Glutamatergic neuron (in vitro differentiated cells): ENCODE results near the gene DPP9. TPM values are rescaled to one million over a fixed set of nuclear protein-coding genes. Genes with fewer than 3 reads are reported as not detected.
"Not testable (repeated sequence)": the region's sequence is repeated elsewhere in the genome, so short reads cannot be mapped to it uniquely, and the experiment has no call there.

Experiments
- DNase-seq: peaks from one replicate; pipeline ENCODE4 v3.0.0; 2022
- H3K27ac Mint-ChIP-seq: one replicate; pipeline ENCODE4 v1.8.0; 2020; ENCODE audit warnings: mild to moderate bottlenecking, mixed read lengths, inconsistent platforms; ENCODE audit not compliant: unreplicated experiment
- H3K27me3 Mint-ChIP-seq: one replicate; pipeline ENCODE4 v1.8.0; 2020; ENCODE audit warnings: mild to moderate bottlenecking, moderate library complexity, mixed read lengths, inconsistent platforms; ENCODE audit not compliant: unreplicated experiment
- H3K36me3 Mint-ChIP-seq: one replicate; pipeline ENCODE4 v1.8.0; 2020; ENCODE audit warnings: mild to moderate bottlenecking, mixed read lengths, inconsistent platforms; ENCODE audit not compliant: unreplicated experiment
- H3K4me1 Mint-ChIP-seq: one replicate; pipeline ENCODE4 v1.8.0; 2020; ENCODE audit warnings: mild to moderate bottlenecking, low read depth, mixed read lengths, inconsistent platforms; ENCODE audit not compliant: unreplicated experiment
- H3K4me3 Mint-ChIP-seq: one replicate; pipeline ENCODE4 v1.8.0; 2020; ENCODE audit warnings: mild to moderate bottlenecking, mixed read lengths, inconsistent platforms; ENCODE audit not compliant: unreplicated experiment
- H3K9me3 Mint-ChIP-seq: one replicate; pipeline ENCODE4 v1.8.0; 2020; ENCODE audit warnings: mild to moderate bottlenecking, moderate library complexity, mixed read lengths, inconsistent platforms; ENCODE audit not compliant: unreplicated experiment
- CTCF ChIP-seq: fragments of 200-600 bp; sonication (generic); IDR thresholded peaks from one replicate; pipeline ENCODE4 v1.5.0; 2021; ENCODE audit not compliant: partially characterized antibody, unreplicated experiment
- total RNA-seq: library from RNA; stranded (reverse); fragmentation: NEBNext Ultra II Directional; extraction: Animal tissue kit (Norgen Biotek cat#: 25700); gene quantifications from one replicate; pipeline ENCODE4 v1.2.1, GENCODE V29; 2021; ENCODE audit not compliant: unreplicated experiment

DPP9 gene
- total RNA-seq, 1 donor from 2014 or later: 44.8 TPM

GRCh38 chr19:4715529-4716221 lies 8.0 kb downstream of the DPP9 start:
- TF ChIP-seq CTCF: no peak
- no peak overlapping the region for H3K27ac Mint-ChIP-seq
- peaks cover 4% of the 10 kb centered on the region for H3K36me3 Mint-ChIP-seq
- peaks cover 5% of the 10 kb centered on the region for H3K9me3 Mint-ChIP-seq
- peaks cover 7% of the 10 kb centered on the region for H3K27me3 Mint-ChIP-seq
- DNase-seq: no peak
- peaks cover 2% of the 10 kb centered on the region for H3K4me1 Mint-ChIP-seq
- no peak overlapping the region for H3K4me3 Mint-ChIP-seq

- H3K9me3 Mint-ChIP-seq, H3K36me3 Mint-ChIP-seq, H3K27ac Mint-ChIP-seq, H3K4me3 Mint-ChIP-seq, H3K4me1 Mint-ChIP-seq, H3K27me3 Mint-ChIP-seq, DNase-seq: not testable (repeated sequence)
Observed at GRCh38 chr19:4715178-4715528, 8.5 kb downstream of the DPP9 start.

GRCh38 chr19:4714016-4714415 lies 9.6 kb downstream of the DPP9 start:
- peaks cover 7% of the 10 kb centered on the region for H3K27me3 Mint-ChIP-seq
- TF ChIP-seq CTCF: no peak
- peaks cover 3% of the 10 kb centered on the region for H3K9me3 Mint-ChIP-seq
- H3K36me3 Mint-ChIP-seq: peaks cover 9% of the 10 kb centered on the region
- H3K4me3 Mint-ChIP-seq: no peak overlapping the region
- DNase-seq: no peak
- no peak overlapping the region for H3K27ac Mint-ChIP-seq
- H3K4me1 Mint-ChIP-seq: no peaks in the 10 kb centered on the region

GRCh38 chr19:4713384-4713951 lies 10.2 kb downstream of the DPP9 start:
- Mint-ChIP-seq H3K4me3 (no peak overlapping the region), H3K9me3 (peaks cover 3% of the 10 kb centered on the region), H3K27me3 (peaks cover 8% of the 10 kb centered on the region), H3K4me1 (no peaks in the 10 kb centered on the region), H3K36me3 (peaks cover 9% of the 10 kb centered on the region), H3K27ac (no peak overlapping the region)
- TF ChIP-seq CTCF: no peak
- DNase-seq: no peak

- H3K9me3 Mint-ChIP-seq: peaks cover 3% of the 10 kb centered on the region
- TF ChIP-seq CTCF: no peak
- no peak overlapping the region for H3K27ac Mint-ChIP-seq
- no peak for DNase-seq
- peaks cover 9% of the 10 kb centered on the region for H3K36me3 Mint-ChIP-seq
- H3K4me1 Mint-ChIP-seq: no peaks in the 10 kb centered on the region
- H3K27me3 Mint-ChIP-seq: peaks cover 9% of the 10 kb centered on the region
- no peak overlapping the region for H3K4me3 Mint-ChIP-seq
Observed at GRCh38 chr19:4712771-4713170, 10.9 kb downstream of the DPP9 start.
